Measurements from ENCODE around the gene SVOP.
"Not testable (repeated sequence)": the region's sequence is repeated elsewhere in the genome, so short reads cannot be mapped to it uniquely, and the experiment has no call there.

DNA sequence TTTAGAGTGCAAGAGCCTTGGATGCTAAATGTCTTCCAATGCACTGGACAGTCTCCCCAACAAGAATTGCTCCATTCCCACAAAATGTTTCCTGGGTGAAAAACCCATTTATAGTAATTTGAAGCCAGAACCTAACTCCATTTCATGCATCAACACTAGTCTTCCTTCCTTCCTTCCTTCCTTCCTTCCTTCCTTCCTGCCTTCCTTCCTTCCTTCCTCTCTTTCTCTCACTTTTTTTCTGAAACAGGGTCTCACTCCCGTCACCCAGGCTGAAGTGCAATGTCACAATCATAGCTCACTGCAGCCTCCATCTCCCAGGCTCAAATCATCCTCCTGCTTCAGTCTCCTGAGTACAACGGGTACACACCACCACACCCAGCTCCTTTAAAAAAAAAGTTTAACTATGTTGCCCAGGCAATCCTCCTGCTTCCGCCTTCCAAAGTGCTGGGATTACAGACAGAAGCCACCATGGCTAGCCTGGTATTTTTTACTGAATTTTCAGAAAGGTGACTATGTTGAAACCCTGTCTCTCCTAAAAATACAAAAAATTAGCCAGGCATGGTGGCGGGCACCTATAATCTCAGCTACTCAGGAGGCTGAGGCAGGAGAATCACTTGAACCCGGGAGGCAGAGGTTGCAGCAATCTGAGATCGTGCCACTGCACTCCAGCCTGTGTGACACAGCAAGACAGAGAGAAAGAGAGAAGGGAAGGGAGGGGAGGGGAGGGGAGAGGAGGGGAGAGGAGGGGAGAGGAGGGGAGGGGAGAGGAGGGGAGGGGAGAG, 161.5 kb downstream of the SVOP start:
- TF ChIP-seq, protein P1, sequence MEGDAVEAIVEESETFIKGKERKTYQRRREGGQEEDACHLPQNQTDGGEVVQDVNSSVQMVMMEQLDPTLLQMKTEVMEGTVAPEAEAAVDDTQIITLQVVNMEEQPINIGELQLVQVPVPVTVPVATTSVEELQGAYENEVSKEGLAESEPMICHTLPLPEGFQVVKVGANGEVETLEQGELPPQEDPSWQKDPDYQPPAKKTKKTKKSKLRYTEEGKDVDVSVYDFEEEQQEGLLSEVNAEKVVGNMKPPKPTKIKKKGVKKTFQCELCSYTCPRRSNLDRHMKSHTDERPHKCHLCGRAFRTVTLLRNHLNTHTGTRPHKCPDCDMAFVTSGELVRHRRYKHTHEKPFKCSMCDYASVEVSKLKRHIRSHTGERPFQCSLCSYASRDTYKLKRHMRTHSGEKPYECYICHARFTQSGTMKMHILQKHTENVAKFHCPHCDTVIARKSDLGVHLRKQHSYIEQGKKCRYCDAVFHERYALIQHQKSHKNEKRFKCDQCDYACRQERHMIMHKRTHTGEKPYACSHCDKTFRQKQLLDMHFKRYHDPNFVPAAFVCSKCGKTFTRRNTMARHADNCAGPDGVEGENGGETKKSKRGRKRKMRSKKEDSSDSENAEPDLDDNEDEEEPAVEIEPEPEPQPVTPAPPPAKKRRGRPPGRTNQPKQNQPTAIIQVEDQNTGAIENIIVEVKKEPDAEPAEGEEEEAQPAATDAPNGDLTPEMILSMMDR (IDR thresholded peaks at IDR 0.05), result not testable (repeated sequence)
- TF ChIP-seq POLR2AphosphoS5 (IDR thresholded peaks at IDR 0.05), result not testable (repeated sequence)

Data from breast epithelium (tissue), 3 donors.